ENCODE measurements around the gene CLCN7. TPM values are rescaled to one million over a fixed set of nuclear protein-coding genes. Genes with fewer than 3 reads are reported as not detected.

CLCN7 gene
- polyA plus RNA-seq (ENCODE audit: low read depth in 6 of 6), result 10 to 100 TPM; 48.6 to 92.2 (median 61.4) TPM

GRCh38 chr16:1474796-1475551, at the start of gene CLCN7:
TSS of gene CLCN7 (minus strand) at chr16:1475028. CDS start at chr16:1474974, 54 bp downstream.
- peaks cover 23 to 76% (median 38%) of the 10 kb centered on the region in 3 donors for H3K4me1 Mint-ChIP-seq
- H3K4me3 Mint-ChIP-seq, result peak within 1 kb of the TSS; percentile 74 to 93 (median 90)
- H3K27me3 Mint-ChIP-seq, result no peaks in the 10 kb centered on the region
- H3K27ac Mint-ChIP-seq, result peak within 1 kb of the TSS; percentile 93 to 99 (median 96)
- ATAC-seq (ENCODE audit: low read depth in 2 of 2), result peak; percentile 85 to 86
- H3K36me3 Mint-ChIP-seq, result no peaks in the 10 kb centered on the region
- peak; percentile 92 for DNase-seq
- H3K9me3 Mint-ChIP-seq, result peaks cover 0 to under 1% (median 0%) of the 10 kb centered on the region in 7 donors

GRCh38 chr16:1524366-1524765, 49.5 kb upstream of the CLCN7 start:
- peaks cover 0 to 2% (median 0%) of the 10 kb centered on the region in 7 donors for H3K9me3 Mint-ChIP-seq
- H3K27me3 Mint-ChIP-seq, result peaks cover 0 to 4% (median 0%) of the 10 kb centered on the region in 3 donors
- ATAC-seq (ENCODE audit: low read depth in 2 of 2) (no peak), DNase-seq (no peak)
- H3K27ac Mint-ChIP-seq, result no peak overlapping the region
- peaks cover 0 to 3% (median 0%) of the 10 kb centered on the region in 3 donors for H3K4me1 Mint-ChIP-seq
- H3K36me3 Mint-ChIP-seq, result no peaks in the 10 kb centered on the region
- no peak overlapping the region for H3K4me3 Mint-ChIP-seq

- H3K4me1 Mint-ChIP-seq, result peaks cover 0 to 3% (median 0%) of the 10 kb centered on the region in 3 donors
- peaks cover 0 to 4% (median 0%) of the 10 kb centered on the region in 3 donors for H3K27me3 Mint-ChIP-seq
- no peak overlapping the region for H3K4me3 Mint-ChIP-seq
- DNase-seq (no peak), ATAC-seq (ENCODE audit: low read depth in 2 of 2) (no peak)
- H3K9me3 Mint-ChIP-seq, result peaks cover 0 to 2% (median 0%) of the 10 kb centered on the region in 7 donors
- H3K27ac Mint-ChIP-seq, result peak overlapping the region in 1 of 6 donors; percentile 59
- H3K36me3 Mint-ChIP-seq, result no peaks in the 10 kb centered on the region
These were observed 48.9 kb upstream of the CLCN7 start for GRCh38 chr16:1523581-1524245.

GRCh38 chr16:1520461-1520860, 45.6 kb upstream of the CLCN7 start:
- H3K9me3 Mint-ChIP-seq, result peaks cover 0 to 1% (median 0%) of the 10 kb centered on the region in 7 donors
- no peak overlapping the region for H3K4me3 Mint-ChIP-seq
- no peaks in the 10 kb centered on the region for H3K36me3 Mint-ChIP-seq
- ATAC-seq (ENCODE audit: low read depth in 2 of 2) (no peak), DNase-seq (no peak)
- no peaks in the 10 kb centered on the region for H3K4me1 Mint-ChIP-seq
- H3K27ac Mint-ChIP-seq, result no peak overlapping the region
- no peaks in the 10 kb centered on the region for H3K27me3 Mint-ChIP-seq

- no peak overlapping the region for H3K4me3 Mint-ChIP-seq
- no peaks in the 10 kb centered on the region for H3K27me3 Mint-ChIP-seq
- no peaks in the 10 kb centered on the region for H3K4me1 Mint-ChIP-seq
- peaks cover 0 to 2% of the 10 kb centered on the region in 2 donors for H3K36me3 Mint-ChIP-seq
- no peak for ATAC-seq (ENCODE audit: low read depth in 2 of 2)
- H3K9me3 Mint-ChIP-seq, result peaks cover 0 to 3% (median 3%) of the 10 kb centered on the region in 7 donors
- no peak for DNase-seq
- peak overlapping the region in 1 of 6 donors; percentile 26 for H3K27ac Mint-ChIP-seq
These were observed 45.0 kb upstream of the CLCN7 start for GRCh38 chr16:1519831-1520230.

GRCh38 chr16:1518626-1519135, 43.9 kb upstream of the CLCN7 start:
- H3K9me3 Mint-ChIP-seq, result peaks cover 3 to 8% (median 4%) of the 10 kb centered on the region in 7 donors
- no peaks in the 10 kb centered on the region for H3K27me3 Mint-ChIP-seq
- no peaks in the 10 kb centered on the region for H3K4me1 Mint-ChIP-seq
- H3K27ac Mint-ChIP-seq, result peak overlapping the region in 2 of 6 donors; percentile 51 to 64
- ATAC-seq (ENCODE audit: low read depth in 2 of 2) (no peak), DNase-seq (no peak)
- peaks cover 0 to 7% of the 10 kb centered on the region in 2 donors for H3K36me3 Mint-ChIP-seq
- H3K4me3 Mint-ChIP-seq, result no peak overlapping the region

GRCh38 chr16:1514507-1514906, 39.7 kb upstream of the CLCN7 start:
- no peak for ATAC-seq (ENCODE audit: low read depth in 2 of 2)
- no peaks in the 10 kb centered on the region for H3K27me3 Mint-ChIP-seq
- peaks cover 0 to 7% of the 10 kb centered on the region in 2 donors for H3K36me3 Mint-ChIP-seq
- H3K9me3 Mint-ChIP-seq, result peaks cover 4 to 10% (median 6%) of the 10 kb centered on the region in 7 donors
- H3K27ac Mint-ChIP-seq, result no peak overlapping the region
- DNase-seq, result no peak
- peaks cover 0 to 5% (median 5%) of the 10 kb centered on the region in 3 donors for H3K4me1 Mint-ChIP-seq
- H3K4me3 Mint-ChIP-seq, result no peak overlapping the region

- Mint-ChIP-seq H3K9me3 (peaks cover 4 to 10% (median 6%) of the 10 kb centered on the region in 7 donors), H3K27ac (peak overlapping the region in 1 of 6 donors; percentile 50), H3K27me3 (no peaks in the 10 kb centered on the region), H3K4me1 (peaks cover 0 to 5% (median 5%) of the 10 kb centered on the region in 3 donors), H3K4me3 (no peak overlapping the region), H3K36me3 (peaks cover 0 to 7% of the 10 kb centered on the region in 2 donors)
- DNase-seq (no peak), ATAC-seq (ENCODE audit: low read depth in 2 of 2) (no peak)
These were observed 37.9 kb upstream of the CLCN7 start for GRCh38 chr16:1512774-1513173.

GRCh38 chr16:1511662-1512569, 37.1 kb upstream of the CLCN7 start:
- no peak for ATAC-seq (ENCODE audit: low read depth in 2 of 2)
- H3K27ac Mint-ChIP-seq, result no peak overlapping the region
- H3K4me3 Mint-ChIP-seq, result peak overlapping the region in 1 of 8 donors; percentile 22

GRCh38 chr16:1510941-1511351, 36.1 kb upstream of the CLCN7 start:
- peaks cover 0 to 5% (median 5%) of the 10 kb centered on the region in 3 donors for H3K4me1 Mint-ChIP-seq
- H3K27me3 Mint-ChIP-seq, result no peaks in the 10 kb centered on the region
- ATAC-seq (ENCODE audit: low read depth in 2 of 2) (no peak), DNase-seq (no peak)
- no peak overlapping the region for H3K4me3 Mint-ChIP-seq
- H3K27ac Mint-ChIP-seq, result peak overlapping the region in 1 of 6 donors; percentile 95
- H3K36me3 Mint-ChIP-seq, result peaks cover 6 to 7% of the 10 kb centered on the region in 2 donors
- peaks cover 4 to 10% (median 6%) of the 10 kb centered on the region in 7 donors for H3K9me3 Mint-ChIP-seq

More at GRCh38 chr16:1511662-1512569, 37.1 kb upstream of the CLCN7 start:
- peaks cover 4 to 10% (median 6%) of the 10 kb centered on the region in 7 donors for H3K9me3 Mint-ChIP-seq
- H3K4me1 Mint-ChIP-seq, result peaks cover 0 to 5% (median 5%) of the 10 kb centered on the region in 3 donors
- H3K27me3 Mint-ChIP-seq, result no peaks in the 10 kb centered on the region
- no peak for DNase-seq
- peaks cover 6 to 7% of the 10 kb centered on the region in 2 donors for H3K36me3 Mint-ChIP-seq

- H3K4me1 Mint-ChIP-seq, result peaks cover 0 to 5% (median 5%) of the 10 kb centered on the region in 3 donors
- no peak overlapping the region for H3K4me3 Mint-ChIP-seq
- H3K9me3 Mint-ChIP-seq, result peaks cover 4 to 10% (median 6%) of the 10 kb centered on the region in 7 donors
- ATAC-seq (ENCODE audit: low read depth in 2 of 2), result no peak
- no peaks in the 10 kb centered on the region for H3K27me3 Mint-ChIP-seq
- H3K27ac Mint-ChIP-seq, result peak overlapping the region in 1 of 6 donors; percentile 49
- peaks cover 6 to 7% of the 10 kb centered on the region in 2 donors for H3K36me3 Mint-ChIP-seq
- DNase-seq, result no peak
These were observed 35.4 kb upstream of the CLCN7 start for GRCh38 chr16:1510272-1510671.

GRCh38 chr16:1509307-1510221, 34.7 kb upstream of the CLCN7 start:
- no peaks in the 10 kb centered on the region for H3K27me3 Mint-ChIP-seq

More at GRCh38 chr16:1509307-1510221, 34.7 kb upstream of the CLCN7 start:
- Mint-ChIP-seq H3K27ac (no peak overlapping the region), H3K4me1 (peaks cover 0 to 5% (median 5%) of the 10 kb centered on the region in 3 donors), H3K9me3 (peaks cover 0 to 5% (median 3%) of the 10 kb centered on the region in 7 donors), H3K4me3 (no peak overlapping the region), H3K36me3 (peaks cover 3 to 6% of the 10 kb centered on the region in 2 donors)
- DNase-seq, result no peak
- ATAC-seq (ENCODE audit: low read depth in 2 of 2), result no peak
